GM12891 (cell line): ENCODE measurements around the gene VWA3B.

Source experiments
- POLR2A ChIP-seq: IDR thresholded peaks from 2 replicates; pipeline ENCODE4 v1.6.1; 2011; ENCODE audit warnings: low read depth, low read length, control low read depth
- POLR2AphosphoS5 ChIP-seq: IDR thresholded peaks from 2 replicates; pipeline ENCODE4 v1.6.1; 2011; ENCODE audit warnings: low read depth, low read length, control low read depth
- POU2F2 ChIP-seq: IDR thresholded peaks from 2 replicates; pipeline ENCODE4 v1.6.1; 2011; ENCODE audit warnings: low read depth, mild to moderate bottlenecking, control low read depth, low read length, moderate library complexity
- SPI1 ChIP-seq: IDR thresholded peaks from 2 replicates; pipeline ENCODE4 v1.6.1; 2011; ENCODE audit warnings: low read depth, low read length, control low read depth

- TF ChIP-seq SPI1 (no peak), POLR2A (no peak), POU2F2 (no peak), POLR2AphosphoS5 (no peak)
These were observed 227.3 kb downstream of the VWA3B start for GRCh38 chr2:98314251-98314650.
